Placental epithelial cell (primary cell): Measurements from ENCODE around the gene GYG2. TPM values are rescaled to one million over a fixed set of nuclear protein-coding genes. Genes with fewer than 3 reads are reported as not detected.

Experiments used
- total RNA-seq: library from RNA; depleted of rRNA; stranded (reverse); fragments of >200 nt; gene quantifications from 2 replicates; pipeline ENCODE4 v1.2.3, GENCODE V29; 2012

Gene GYG2
- 0.76 and 2.0 TPM in 2 replicates for total RNA-seq

DNA sequence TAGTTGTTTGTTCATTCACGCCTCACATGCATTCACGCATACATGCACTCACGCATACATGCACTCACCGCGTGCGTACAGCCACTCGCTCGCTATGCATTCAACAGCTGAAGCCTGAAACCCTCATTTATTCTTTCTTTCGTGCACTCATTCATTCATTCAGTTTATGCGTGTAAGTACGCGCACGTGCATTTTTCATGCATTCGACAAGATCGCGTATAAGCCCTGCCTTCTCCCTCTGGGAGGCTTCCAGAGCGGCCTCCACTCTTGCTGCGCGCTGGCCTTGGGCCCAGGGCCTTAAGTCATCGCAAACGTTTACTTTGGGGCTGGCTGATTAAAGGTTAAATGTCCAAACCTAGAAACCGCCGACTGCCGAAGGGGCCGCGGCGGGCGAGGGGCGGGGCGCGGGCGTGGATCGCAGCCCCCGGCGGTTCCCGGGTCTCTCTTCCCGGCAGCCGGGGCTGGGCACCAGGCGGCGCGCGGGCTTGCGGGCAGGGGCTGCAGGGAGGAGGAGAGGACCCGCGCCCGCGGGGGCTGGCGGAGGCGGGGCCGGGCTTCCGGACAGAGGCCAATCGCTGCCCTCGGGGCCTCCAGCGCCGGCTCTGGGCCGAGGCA lies at the start of gene GYG2:
TSS of gene GYG2 (plus strand) at position 587 of the 615 bp plus-strand sequence. CDS start 1,259 bp downstream, outside the sequence.

DNA sequence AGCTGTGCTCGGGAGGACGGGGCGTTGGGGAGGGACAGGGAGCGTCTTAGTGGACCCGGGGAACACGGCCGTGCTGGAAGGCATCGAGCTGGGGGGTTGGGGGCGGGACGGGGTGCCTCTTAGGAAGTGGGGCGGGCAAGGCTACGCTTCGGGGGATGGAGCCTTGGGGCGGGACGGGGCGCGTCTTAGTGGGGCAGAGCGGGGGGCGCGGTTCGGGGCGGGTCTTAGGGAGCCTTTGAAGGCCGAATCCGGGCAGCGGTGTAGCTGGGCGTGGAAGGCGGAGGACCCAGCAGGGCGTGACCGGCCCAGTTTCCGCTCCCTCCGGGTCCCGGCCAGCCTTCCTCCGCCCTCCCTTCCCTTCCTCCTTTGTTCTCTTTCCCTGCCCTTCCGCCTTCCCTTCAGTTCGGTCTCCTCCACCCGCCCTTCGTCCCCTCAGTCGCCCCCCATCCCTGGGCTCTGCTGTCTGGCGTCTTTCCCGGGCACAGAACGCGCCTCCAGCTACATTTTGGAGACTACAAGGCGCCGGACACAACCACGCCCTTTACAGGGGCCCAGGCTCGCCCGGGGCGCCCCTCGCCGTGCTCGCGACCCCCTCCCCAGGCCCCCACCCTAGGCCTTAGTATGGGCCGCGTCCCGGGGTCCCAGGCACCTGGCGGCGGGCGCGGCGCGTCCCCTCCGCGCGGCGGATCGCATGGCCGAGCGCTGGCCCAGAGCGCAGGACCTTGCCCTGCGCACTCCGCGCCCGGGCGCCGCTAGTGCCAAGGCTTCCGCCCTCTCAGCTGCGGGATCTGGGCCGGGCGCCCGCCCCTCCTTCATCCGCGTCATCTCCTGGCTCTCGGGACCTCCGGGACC lies 100.1 kb downstream of the GYG2 start, which contains the start of gene ARSD:
TSS of gene ARSD (minus strand) at position 757 of the 852 bp plus-strand sequence. CDS start at position 693, 64 bp downstream.

Other genes starting within 250 kb of the GYG2 start
- 309 and 442 TPM in 2 replicates for gene CD99, start 137.6 kb upstream of the GYG2 start, total RNA-seq
- gene XG, start 76.9 kb upstream of the GYG2 start, total RNA-seq, result 25.3 and 32.2 TPM in 2 replicates
- gene ARSD, start 100.4 kb downstream of the GYG2 start, total RNA-seq, result 34.3 and 88.3 TPM in 2 replicates
- gene ARSH, start 177.6 kb downstream of the GYG2 start, total RNA-seq, result 0.11 TPM in 1 of 2 replicates, not detected in the other
- 0.22 and 2.0 TPM in 2 replicates for gene ARSF, start 212.5 kb downstream of the GYG2 start, total RNA-seq